Transverse colon (tissue), 4 donors: Measurements from ENCODE around the gene KRT27. TPM values are rescaled to one million over a fixed set of nuclear protein-coding genes. Genes with fewer than 3 reads are reported as not detected.
"Not testable (repeated sequence)": the region's sequence is repeated elsewhere in the genome, so short reads cannot be mapped to it uniquely, and the experiment has no call there.

Experiments
- DNase-seq: peaks from one replicate; pipeline ENCODE4 v3.0.0-alpha.2; 2019
- H3K27ac ChIP-seq, 4 donors: fragments of 200-600 bp; sonication (generic); 2 replicates each; pipeline ENCODE4 v1.5.1; 2016 to 2018; ENCODE audit warnings: inconsistent platforms in 4 of 4
- H3K27me3 ChIP-seq: fragments of 200-600 bp; sonication (generic); 2 replicates; pipeline ENCODE4 v1.5.1; 2017; ENCODE audit warnings: inconsistent platforms
- H3K36me3 ChIP-seq, 4 donors: fragments of 200-600 bp; sonication (generic); 2 replicates each; pipeline ENCODE4 v1.5.1; 2017 to 2019; ENCODE audit warnings: inconsistent platforms in 4 of 4
- H3K4me1 ChIP-seq, 4 donors: fragments of 200-600 bp; sonication (generic); 2 replicates each; pipeline ENCODE4 v1.5.1; 2017 to 2020; ENCODE audit warnings: inconsistent platforms in 4 of 4
- H3K4me3 ChIP-seq, 4 donors: fragments of 200-600 bp; sonication (generic); 1 replicate in 1 of 4; 2 replicates in 3 of 4; pipeline versions ENCODE4 v1.5.1 to v1.6.1; 2017 to 2019; ENCODE audit warnings: inconsistent platforms in 4 of 4
- H3K9me3 ChIP-seq, 2 donors: fragments of 200-600 bp; sonication (generic); 2 replicates each; pipeline ENCODE4 v1.5.1; 2017 to 2019; ENCODE audit warnings: inconsistent platforms in 2 of 2
- CTCF ChIP-seq, 5 experiments: fragments of 200-600 bp in 3 of 5; fragments of 450-650 bp in 2 of 5; sonication (generic) in 3 of 5; IDR thresholded peaks; 1 replicate in 2 of 5; 2 replicates in 3 of 5; pipeline ENCODE4 v1.5.1; 2016 to 2017; ENCODE audit warnings: antibody characterized with exemption in 5 of 5, inconsistent platforms in 3 of 5, mild to moderate bottlenecking in 2 of 5, moderate library complexity in 1 of 5
- EP300 ChIP-seq: sonication (generic); formaldehyde crosslinking; IDR thresholded peaks from one replicate; pipeline ENCODE4 v1.6.1; 2017; ENCODE audit warnings: antibody characterized with exemption, low read depth
- POLR2A ChIP-seq: fragments of 450-650 bp; IDR thresholded peaks from one replicate; pipeline ENCODE4 v1.6.1; 2016; ENCODE audit warnings: antibody characterized with exemption, mild to moderate bottlenecking, moderate library complexity
- POLR2AphosphoS5 ChIP-seq, 3 donors: sonication (generic); formaldehyde crosslinking; IDR thresholded peaks; one replicate each; pipeline ENCODE4 v1.6.1; 2016; ENCODE audit warnings: antibody characterized with exemption in 3 of 3
- WGBS, 2 donors: methylation state at CpG; one replicate each; pipeline ENCODE4 v1.1.5; 2018; ENCODE audit warnings: low coverage in 1 of 2; 5-methylcytosine and 5-hydroxymethylcytosine counted together
- in situ Hi-C, 4 donors: fragments of 200-750 bp; cut with MboI; loops; one replicate each; pipeline versions ENCODE4 v1.15.0 to v1.15.1; 2017; ENCODE audit warnings: low sequenced_read_pairs in 3 of 4, low pct_ligation_motif_present in 1 of 4, low pct_unique_long_range_greater_than_20kb in 1 of 4
- intact Hi-C: fragments of 100-400 bp; cut with DNase I; formaldehyde crosslinking; loops from one replicate; pipeline ENCODE4 v1.15.1; 2023; ENCODE audit warnings: low total_unique reads
- total RNA-seq, 4 donors: library from RNA; depleted of rRNA; stranded (reverse); fragments of >200 nt; gene quantifications; one replicate each; pipeline ENCODE4 v1.1.0, GENCODE V29; 2016

The KRT27 gene
- total RNA-seq, 4 donors from 2014 or later = 1.1 TPM; not detected in 3

GRCh38 chr17:40755231-40755630 is 27.1 kb downstream of the KRT27 start, which contains the start of gene KRT25:
KRT25 (minus strand) TSS chr17:40755331; CDS start chr17:40755271, 60 bp downstream.
- DNase-seq = no peak
- no peak within 1 kb of the TSS for H3K4me3 ChIP-seq
- H3K4me1 ChIP-seq = no peaks in the 10 kb centered on the region
- peaks cover 4 to 5% of the 10 kb centered on the region in 2 donors for H3K9me3 ChIP-seq
- in situ Hi-C loops = no loop called here
- intact Hi-C loops = no loop called here
- H3K36me3 ChIP-seq = no peaks in the 10 kb centered on the region
- WGBS, 2 donors = 29 to 69% methylated on average over 1 to 4 of the region's 4 CpGs
- no peak for TF ChIP-seq POLR2AphosphoS5 (IDR thresholded peaks at IDR 0.05)
- no peak for TF ChIP-seq POLR2A
- no peak for TF ChIP-seq EP300
- TF ChIP-seq CTCF (IDR thresholded peaks at IDR 0.05) = no peak
- peaks cover 28% of the 10 kb centered on the region for H3K27me3 ChIP-seq
- H3K27ac ChIP-seq = no peak within 1 kb of the TSS

- in situ Hi-C loops (no loop called here), intact Hi-C loops (no loop called here)
- peaks cover 22% of the 10 kb centered on the region for H3K27me3 ChIP-seq
- H3K36me3 ChIP-seq = no peaks in the 10 kb centered on the region
- H3K9me3 ChIP-seq = no peaks in the 10 kb centered on the region
- TF ChIP-seq POLR2AphosphoS5 (IDR thresholded peaks at IDR 0.05) (no peak), POLR2A (no peak), EP300 (no peak), CTCF (IDR thresholded peaks at IDR 0.05) (no peak)
- H3K4me3 ChIP-seq = no peak overlapping the region
- WGBS, 2 donors = 88 to 90% methylated on average over 3 of the region's 3 CpGs
- H3K27ac ChIP-seq = no peak overlapping the region
- no peaks in the 10 kb centered on the region for H3K4me1 ChIP-seq
- DNase-seq = no peak
Measured at GRCh38 chr17:40753804-40754203, 28.5 kb downstream of the KRT27 start.

- 84% methylated on average over 14 of the region's 14 CpGs; no CpG with 5 or more reads in 1 of the 2 donors for WGBS, 2 donors
- in situ Hi-C loops = no loop called here
- intact Hi-C loops = no loop called here
- no peak overlapping the region for H3K27ac ChIP-seq
- TF ChIP-seq POLR2AphosphoS5 (IDR thresholded peaks at IDR 0.05) (no peak), POLR2A (no peak), EP300 (no peak)
- no peak overlapping the region for H3K4me3 ChIP-seq
- H3K9me3 ChIP-seq = no peaks in the 10 kb centered on the region
- DNase-seq = no peak
- H3K4me1 ChIP-seq = no peaks in the 10 kb centered on the region
- H3K27me3 ChIP-seq = peaks cover 18% of the 10 kb centered on the region
- no peaks in the 10 kb centered on the region for H3K36me3 ChIP-seq
Measured at GRCh38 chr17:40751065-40751464, 31.3 kb downstream of the KRT27 start.

GRCh38 chr17:40750391-40750790 is 32.0 kb downstream of the KRT27 start:
- Histone ChIP-seq H3K4me3 (no peak overlapping the region), H3K36me3 (no peaks in the 10 kb centered on the region), H3K9me3 (no peaks in the 10 kb centered on the region), H3K4me1 (no peaks in the 10 kb centered on the region), H3K27me3 (peaks cover 18% of the 10 kb centered on the region), H3K27ac (no peak overlapping the region)
- in situ Hi-C loops (no loop called here), intact Hi-C loops (no loop called here)
- no peak for DNase-seq
- WGBS, 2 donors = 83 to 100% methylated on average over 1 to 6 of the region's 6 CpGs
- TF ChIP-seq POLR2A (no peak), POLR2AphosphoS5 (IDR thresholded peaks at IDR 0.05) (no peak), EP300 (no peak), CTCF (IDR thresholded peaks at IDR 0.05) (no peak)

- WGBS, 2 donors = 78 to 83% methylated on average over 1 of the region's 1 CpG
- in situ Hi-C loops, H3K4me3 ChIP-seq, DNase-seq, H3K9me3 ChIP-seq, intact Hi-C loops, H3K27ac ChIP-seq, H3K36me3 ChIP-seq, H3K4me1 ChIP-seq: not testable (repeated sequence)
- peaks cover 24% of the 10 kb centered on the region for H3K27me3 ChIP-seq
Measured at GRCh38 chr17:40748666-40749065, 33.7 kb downstream of the KRT27 start.
